HG02759 (cell line): ENCODE measurements around the gene PRM3.

Source experiments
- ATAC-seq: cut with Tn5 transposase; IDR thresholded peaks from one replicate; pipeline ENCODE4 v1.9.1; 2021; ENCODE audit warnings: mild to moderate bottlenecking, moderate library complexity; ENCODE audit not compliant: unreplicated experiment

Gene PRM3

GRCh38 chr16:11259655-11260595 is 13.5 kb downstream of the PRM3 start:
- no peak for ATAC-seq

GRCh38 chr16:11258553-11259492 is 14.6 kb downstream of the PRM3 start:
- ATAC-seq: no peak

- no peak for ATAC-seq
These were observed 16.1 kb downstream of the PRM3 start for GRCh38 chr16:11257131-11257938.

- no peak for ATAC-seq
These were observed 16.7 kb downstream of the PRM3 start for GRCh38 chr16:11256661-11257130.

GRCh38 chr16:11255737-11256660 is 17.4 kb downstream of the PRM3 start, which contains the start of gene SOCS1:
Gene SOCS1, minus strand, starts transcription at chr16:11256204. Its CDS starts 726 bp downstream, at chr16:11255478.
- peak; percentile 68 for ATAC-seq

- peak; percentile 2 for ATAC-seq
These were observed 18.3 kb downstream of the PRM3 start for GRCh38 chr16:11254913-11255736.

GRCh38 chr16:11253995-11254912 is 19.2 kb downstream of the PRM3 start:
- ATAC-seq: no peak

- no peak for ATAC-seq
These were observed 20.1 kb downstream of the PRM3 start for GRCh38 chr16:11253009-11253994.

GRCh38 chr16:11252482-11252931 is 20.9 kb downstream of the PRM3 start:
- ATAC-seq: no peak

- ATAC-seq: no peak
These were observed 21.6 kb downstream of the PRM3 start for GRCh38 chr16:11251525-11252481.

GRCh38 chr16:11250786-11251524 is 22.5 kb downstream of the PRM3 start:
- no peak for ATAC-seq

- no peak for ATAC-seq
These were observed 23.2 kb downstream of the PRM3 start for GRCh38 chr16:11250091-11250785.

GRCh38 chr16:11249233-11250061 is 24.0 kb downstream of the PRM3 start:
- ATAC-seq: no peak
